GM12892 (cell line): ENCODE results near the gene WEE1.

ENCODE experiments used
- POLR2A ChIP-seq: IDR thresholded peaks from 2 replicates; pipeline ENCODE4 v1.6.1; 2011; ENCODE audit warnings: low read depth, low read length, control low read depth
- POLR2AphosphoS5 ChIP-seq: IDR thresholded peaks from 2 replicates; pipeline ENCODE4 v1.6.1; 2011; ENCODE audit warnings: low read depth, low read length, control low read depth
- TAF1 ChIP-seq: IDR thresholded peaks from 2 replicates; pipeline ENCODE4 v1.6.1; 2011; ENCODE audit warnings: low read depth, mild to moderate bottlenecking, control low read depth, low read length, borderline replicate concordance

DNA sequence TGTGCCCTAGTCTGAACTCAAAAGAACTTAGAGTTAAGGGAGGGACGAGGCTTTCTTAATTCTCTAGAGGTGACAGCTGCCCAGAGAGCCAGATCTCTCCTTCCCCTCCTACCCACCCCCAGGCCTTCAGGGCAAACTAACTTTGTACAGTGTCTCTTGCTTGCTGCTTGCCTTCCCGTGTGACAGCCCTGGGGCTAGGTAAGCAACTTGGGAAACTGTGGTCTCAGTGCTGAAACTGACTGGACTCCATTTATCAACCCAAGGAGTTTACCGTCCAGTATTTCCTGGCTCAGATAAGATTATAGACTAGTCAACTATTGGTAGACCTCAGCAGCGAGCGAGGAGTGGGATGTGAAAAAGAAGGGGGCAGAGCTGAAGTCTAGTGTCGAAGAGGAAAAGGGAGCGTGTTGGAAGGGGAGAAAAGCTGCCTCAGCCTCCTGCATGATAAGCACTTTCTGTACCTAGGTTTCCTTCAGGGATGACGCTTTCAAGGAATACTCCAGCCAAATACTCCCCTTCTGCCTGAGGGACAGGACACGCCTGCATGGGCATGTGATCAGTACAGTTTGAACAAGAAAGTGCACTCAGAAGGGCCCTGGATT is 43.3 kb upstream of the WEE1 start:
- TF ChIP-seq TAF1: no peak
- no peak for TF ChIP-seq POLR2A
- no peak for TF ChIP-seq POLR2AphosphoS5
